Mucosa of descending colon (tissue), 3 donors: ENCODE measurements around the gene DLG1. TPM values are rescaled to one million over a fixed set of nuclear protein-coding genes. Genes with fewer than 3 reads are reported as not detected.

Experiments
- ATAC-seq: fragments of 200-7000 bp; cut with Tn5 transposase; one replicate; pipeline ENCODE4 v1.9.1; 2020; ENCODE audit warnings: mild to moderate bottlenecking, moderate library complexity
- DNase-seq, 3 donors: peaks; one replicate each; pipeline ENCODE4 v3.0.0-alpha.2; 2020
- H3K36me3 ChIP-seq: fragments of 200-600 bp; one replicate; pipeline ENCODE4 v1.8.0; 2021; ENCODE audit warnings: low read depth, mild to moderate bottlenecking
- H3K4me1 ChIP-seq: fragments of 200-600 bp; one replicate; pipeline ENCODE4 v1.8.0; 2021; ENCODE audit warnings: low read depth, mild to moderate bottlenecking
- H3K4me3 ChIP-seq: fragments of 200-600 bp; one replicate; pipeline ENCODE4 v1.8.0; 2021; ENCODE audit warnings: mild to moderate bottlenecking
- H3K9me3 ChIP-seq: fragments of 200-600 bp; one replicate; pipeline ENCODE4 v1.8.0; 2021; ENCODE audit warnings: mild to moderate bottlenecking
- CTCF ChIP-seq: fragments of 200-600 bp; IDR thresholded peaks from one replicate; pipeline ENCODE4 v1.8.0; 2022; ENCODE audit warnings: antibody characterized with exemption, mild to moderate bottlenecking
- intact Hi-C, 2 donors: fragments of 100-400 bp; cut with DNase I in 1 of 2; cut with micrococcal nuclease in 1 of 2; formaldehyde crosslinking; loops; one replicate each; pipeline versions ENCODE4 v1.11.0 to v1.11.1; 2022; cut with DNase I, micrococcal nuclease
- total RNA-seq, 3 donors: library from RNA; stranded (reverse); fragmentation: NEBNext Ultra II Directional in 2 of 3; extraction: Animal tissue kit (Norgen Biotek cat#: 25700) in 2 of 3; gene quantifications; one replicate each; pipeline versions ENCODE4 v1.2.1 to v1.2.4, GENCODE V29; 2021 to 2023
- donor health status: DM: no; HTN: no; CAD: no; lungs with moderate emphysema.
- donor health status: DM: no; HTN: no; CAD: no.
- donor health status: DM: no; HTN: yes; CAD: no.

DLG1 gene
- total RNA-seq, 3 donors from 2014 or later: 107 to 163 (median 134) TPM

DNA sequence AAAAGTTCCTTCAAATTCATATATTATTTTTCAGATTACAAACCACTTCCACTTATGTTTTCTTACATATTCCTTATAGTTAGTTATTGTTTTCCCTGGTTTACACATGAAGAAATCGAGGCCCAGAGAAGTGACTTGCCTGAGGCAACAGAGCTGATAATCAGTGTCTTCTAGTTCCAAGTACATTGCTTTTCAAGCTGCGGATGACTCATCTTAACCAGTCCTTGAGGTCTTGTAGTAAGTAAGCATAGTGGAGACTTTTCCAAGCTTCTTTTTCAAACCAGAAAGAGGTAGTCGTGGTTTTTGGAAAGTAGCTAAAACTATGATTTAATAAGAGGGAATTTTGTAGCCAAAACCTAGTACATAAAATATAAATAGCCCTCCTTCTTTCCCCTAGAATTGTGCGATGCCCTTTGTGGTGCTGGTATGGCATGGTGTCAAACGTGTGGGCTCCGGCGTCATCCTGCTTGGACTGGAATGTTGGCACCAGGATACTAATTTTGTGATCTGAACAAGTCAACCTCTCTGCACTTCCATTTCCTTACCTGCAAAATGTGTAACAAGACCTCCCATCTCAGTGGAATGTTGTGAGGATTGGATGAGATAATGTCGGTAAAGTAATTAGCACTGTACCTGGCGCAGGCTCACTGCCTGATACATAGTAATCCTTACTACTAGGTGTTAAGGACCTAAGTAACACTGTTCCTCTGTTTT is 19.0 kb upstream of the DLG1 start:
- Histone ChIP-seq H3K4me3 (no peak overlapping the region), H3K4me1 (no peaks in the 10 kb centered on the region), H3K36me3 (no peaks in the 10 kb centered on the region), H3K9me3 (no peaks in the 10 kb centered on the region)
- no peak for TF ChIP-seq CTCF
- ATAC-seq: no peak
- no peak for DNase-seq
- intact Hi-C loops: no loop called here

- ATAC-seq: no peak
- intact Hi-C loops: no loop called here
- Histone ChIP-seq H3K4me1 (peaks cover 4% of the 10 kb centered on the region), H3K36me3 (no peaks in the 10 kb centered on the region), H3K4me3 (no peak overlapping the region), H3K9me3 (no peaks in the 10 kb centered on the region)
- no peak for TF ChIP-seq CTCF
- DNase-seq: no peak
Measured at GRCh38 chr3:197312431-197312830, 14.0 kb upstream of the DLG1 start.

GRCh38 chr3:197311591-197311990 is 13.2 kb upstream of the DLG1 start:
- DNase-seq: no peak

DNA sequence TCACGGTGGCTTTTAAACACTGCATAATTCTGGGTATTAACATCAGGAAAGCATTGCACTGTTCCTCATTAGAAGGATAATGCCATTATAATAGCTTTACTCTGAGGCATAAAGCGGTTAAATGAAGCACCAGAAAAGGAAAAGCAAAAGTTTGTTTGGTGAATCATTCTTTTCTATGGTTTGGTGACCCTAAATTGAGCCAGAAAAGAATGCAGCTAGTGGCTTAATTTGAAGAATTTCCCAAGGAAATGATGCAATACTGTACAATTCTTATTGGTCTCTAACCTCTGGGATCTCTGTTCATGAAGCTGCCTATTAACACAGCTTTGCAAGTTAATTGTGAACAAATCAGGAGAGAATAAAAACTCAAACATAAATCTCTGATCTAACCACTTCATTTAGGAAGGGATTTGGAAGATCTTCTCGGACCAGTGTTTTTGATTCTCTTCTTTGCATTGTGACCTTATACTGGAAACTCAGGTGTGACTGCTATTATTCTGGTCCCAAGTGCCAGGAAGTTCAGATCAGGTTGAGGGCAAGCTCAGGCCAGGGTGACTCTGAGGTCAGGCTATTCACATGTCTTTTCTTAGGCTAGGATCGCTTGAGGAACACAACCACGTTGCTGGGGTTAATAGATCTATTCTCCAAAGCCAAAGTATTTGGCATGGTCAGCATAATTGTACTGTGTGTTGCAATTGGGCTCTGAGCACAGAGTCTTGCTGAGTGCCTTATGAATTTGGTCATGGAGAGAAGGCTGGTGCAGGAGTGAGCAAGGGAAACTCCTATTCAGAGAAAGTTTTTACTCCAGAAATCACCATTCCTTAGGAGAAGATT is 11.3 kb upstream of the DLG1 start:
- Histone ChIP-seq H3K36me3 (no peaks in the 10 kb centered on the region), H3K4me3 (no peak overlapping the region), H3K4me1 (peaks cover 4% of the 10 kb centered on the region), H3K9me3 (no peaks in the 10 kb centered on the region)
- TF ChIP-seq CTCF: no peak
- intact Hi-C loops: no loop called here
- no peak for DNase-seq
- ATAC-seq: peak; percentile 48

More at GRCh38 chr3:197311591-197311990, 13.2 kb upstream of the DLG1 start:
- intact Hi-C loops: no loop called here
- H3K9me3 ChIP-seq: no peaks in the 10 kb centered on the region
- ATAC-seq: no peak
- H3K36me3 ChIP-seq: no peaks in the 10 kb centered on the region
- peaks cover 4% of the 10 kb centered on the region for H3K4me1 ChIP-seq
- TF ChIP-seq CTCF: no peak
- no peak overlapping the region for H3K4me3 ChIP-seq

- no peak for TF ChIP-seq CTCF
- H3K4me3 ChIP-seq: no peak overlapping the region
- no peak for DNase-seq
- no peak for ATAC-seq
- intact Hi-C loops: no loop called here
- no peaks in the 10 kb centered on the region for H3K36me3 ChIP-seq
- H3K4me1 ChIP-seq: peaks cover 4% of the 10 kb centered on the region
- no peaks in the 10 kb centered on the region for H3K9me3 ChIP-seq
Measured at GRCh38 chr3:197308591-197308990, 10.2 kb upstream of the DLG1 start.
